SK-N-SH (cell line): ENCODE results near the gene FOCAD. TPM values are rescaled to one million over a fixed set of nuclear protein-coding genes. Genes with fewer than 3 reads are reported as not detected.

Experiments used
- CTCF ChIA-PET: fragments of 300-600, 350-600 bp; formaldehyde crosslinking; extraction: SDS; loops from one replicate; lab custom pipeline; 2021; lab: Yijun Ruan, JAX
- POLR2A ChIA-PET: fragments of 350-600 bp; sonication (Branson Sonifier 250); formaldehyde crosslinking; extraction: SDS; loops from one replicate; lab custom pipeline; 2020; ENCODE audit warnings: antibody characterized with exemption, inconsistent platforms; lab: Yijun Ruan, JAX
- DNase-seq: peaks from one replicate; pipeline ENCODE4 v3.0.0; 2012
- H2AFZ ChIP-seq: fragments of 200-600 bp; sonication (generic); 2 replicates; pipeline ENCODE4 v1.8.1; 2016; ENCODE audit warnings: antibody characterized with exemption, mild to moderate bottlenecking, low read depth
- H3F3A ChIP-seq: fragments of 200-600 bp; sonication (generic); replicated peaks from 2 replicates; pipeline ENCODE3; 2016; ENCODE audit warnings: antibody characterized with exemption, mild to moderate bottlenecking; ENCODE audit not compliant: insufficient read depth
- H3K27ac ChIP-seq, 2 experiments: fragments of 200-500 bp in 1 of 2; fragments of 200-600 bp in 1 of 2; sonication (Bioruptor generic) in 1 of 2; sonication (generic), shearing (Covaris generic) in 1 of 2; 2 replicates each; pipeline versions ENCODE4 v1.5.1 to v1.6.1; 2014 to 2016; ENCODE audit warnings: low read depth in 2 of 2, inconsistent platforms in 1 of 2, low read length in 1 of 2, mild to moderate bottlenecking in 1 of 2, mixed read lengths in 1 of 2
- H3K27me3 ChIP-seq: fragments of 200-600 bp; sonication (generic), shearing (Covaris generic); 2 replicates; pipeline ENCODE4 v1.6.1; 2016; ENCODE audit warnings: mixed run types; ENCODE audit not compliant: insufficient read depth
- H3K36me3 ChIP-seq, 2 experiments: fragments of 200-500 bp in 1 of 2; fragments of 200-600 bp in 1 of 2; sonication (Bioruptor generic) in 1 of 2; sonication (generic) in 1 of 2; replicated peaks in 1 of 2; 2 replicates each; pipeline versions ENCODE3 to v1.5.1; 2014 to 2016; ENCODE audit warnings: low read length in 1 of 2, mild to moderate bottlenecking in 1 of 2; ENCODE audit not compliant: insufficient read depth in 2 of 2, control insufficient read depth in 1 of 2
- H3K4me1 ChIP-seq, 2 experiments: fragments of 200-500 bp in 1 of 2; fragments of 200-600 bp in 1 of 2; sonication (Bioruptor generic) in 1 of 2; sonication (generic), shearing (Covaris generic) in 1 of 2; 2 replicates each; pipeline versions ENCODE4 v1.5.1 to v1.6.1; 2014 to 2016; ENCODE audit warnings: low read depth in 1 of 2, low read length in 1 of 2, mixed run types in 1 of 2; ENCODE audit not compliant: insufficient read depth in 2 of 2, control insufficient read depth in 1 of 2
- H3K4me2 ChIP-seq: fragments of 200-600 bp; sonication (generic), shearing (Covaris generic); 2 replicates; pipeline ENCODE4 v1.6.1; 2017; ENCODE audit warnings: mixed run types
- H3K4me3 ChIP-seq, 2 experiments: fragments of 200-500 bp in 1 of 2; fragments of 200-600 bp in 1 of 2; sonication (Bioruptor generic) in 1 of 2; sonication (generic), shearing (Covaris generic) in 1 of 2; 2 replicates each; pipeline versions ENCODE4 v1.5.1 to v1.8.1; 2014 to 2016; ENCODE audit warnings: low read depth in 2 of 2, inconsistent platforms in 1 of 2, low read length in 1 of 2, mild to moderate bottlenecking in 1 of 2, mixed read lengths in 1 of 2, moderate library complexity in 1 of 2
- H3K79me2 ChIP-seq: fragments of 200-600 bp; sonication (generic); 2 replicates; pipeline ENCODE4 v1.8.1; 2017; ENCODE audit warnings: mild to moderate bottlenecking; ENCODE audit not compliant: insufficient read depth
- H3K9ac ChIP-seq: fragments of 200-600 bp; sonication (generic); 2 replicates; pipeline ENCODE4 v1.6.1; 2017; ENCODE audit warnings: mixed run types
- H3K9me2 ChIP-seq: fragments of 200-600 bp; sonication (generic); 2 replicates; pipeline ENCODE4 v1.6.1; 2017; ENCODE audit warnings: mixed run types
- H3K9me3 ChIP-seq: fragments of 200-600 bp; sonication (generic); 2 replicates; pipeline ENCODE4 v1.6.1; 2017; ENCODE audit warnings: mixed run types, mild to moderate bottlenecking, moderate library complexity
- H4K20me1 ChIP-seq: fragments of 200-600 bp; sonication (generic); 2 replicates; pipeline ENCODE4 v1.6.1; 2017; ENCODE audit warnings: mild to moderate bottlenecking, mixed run types; ENCODE audit not compliant: insufficient read depth
- CHD2 ChIP-seq: fragments of 150-350 bp; IDR thresholded peaks from 2 replicates; pipeline ENCODE4 v1.6.1; 2018; ENCODE audit warnings: low read length; ENCODE audit not compliant: partially characterized antibody
- EP300 ChIP-seq, 2 experiments: IDR thresholded peaks; 2 replicates each; pipeline versions ENCODE4 v1.4.0 to v1.6.1; 2012; ENCODE audit warnings: borderline replicate concordance in 1 of 2, low read depth in 1 of 2, low read length in 1 of 2
- FOXJ3 ChIP-seq: sonication (generic); formaldehyde crosslinking; IDR thresholded peaks from 2 replicates; pipeline ENCODE4 v1.5.1; 2020; ENCODE audit warnings: mild to moderate bottlenecking, missing genetic modification reagents
- FOXM1 ChIP-seq: IDR thresholded peaks from 2 replicates; pipeline ENCODE4 v1.4.0; 2012; ENCODE audit warnings: low read depth, mild to moderate bottlenecking
- GABPA ChIP-seq: IDR thresholded peaks from 2 replicates; pipeline ENCODE4 v1.4.0; 2012; ENCODE audit warnings: low read depth, mild to moderate bottlenecking
- GATA2 ChIP-seq: sonication (generic); formaldehyde crosslinking; IDR thresholded peaks from 2 replicates; pipeline ENCODE4 v1.5.0; 2020; ENCODE audit warnings: mild to moderate bottlenecking, missing genetic modification reagents
- JUND ChIP-seq: IDR thresholded peaks from 2 replicates; pipeline ENCODE4 v1.4.0; 2012
- MAX ChIP-seq: IDR thresholded peaks from 2 replicates; pipeline ENCODE4 v1.4.0; 2012; ENCODE audit warnings: low read depth
- MEF2A ChIP-seq: IDR thresholded peaks from 2 replicates; pipeline ENCODE4 v1.4.0; 2012; ENCODE audit warnings: low read depth, borderline replicate concordance
- NFIC ChIP-seq: IDR thresholded peaks from 2 replicates; pipeline ENCODE4 v1.4.0; 2012; ENCODE audit warnings: borderline replicate concordance
- NRF1 ChIP-seq: IDR thresholded peaks from 2 replicates; pipeline ENCODE4 v1.6.1; 2012; ENCODE audit warnings: low read depth, mild to moderate bottlenecking, low read length
- PBX3 ChIP-seq: IDR thresholded peaks from 2 replicates; pipeline ENCODE4; 2012
- POLR2AphosphoS5 ChIP-seq: IDR thresholded peaks from 2 replicates; pipeline ENCODE4 v1.6.1; 2012; ENCODE audit warnings: low read depth, low read length
- REST ChIP-seq: IDR thresholded peaks from 2 replicates; pipeline ENCODE4 v1.6.1; 2012; ENCODE audit warnings: mild to moderate bottlenecking, low read depth, low read length, moderate library complexity
- RFX5 ChIP-seq: IDR thresholded peaks from 2 replicates; pipeline ENCODE4 v1.6.1; 2012; ENCODE audit warnings: mild to moderate bottlenecking, improper control_type of control experiment, low read length
- RXRA ChIP-seq: IDR thresholded peaks from 2 replicates; pipeline ENCODE4 v1.4.0; 2012; ENCODE audit warnings: low read depth, mild to moderate bottlenecking, borderline replicate concordance
- SIN3A ChIP-seq: IDR thresholded peaks from 2 replicates; pipeline ENCODE4 v1.6.1; 2012; ENCODE audit warnings: low read depth, mild to moderate bottlenecking, low read length, moderate library complexity, borderline replicate concordance
- TCF12 ChIP-seq: IDR thresholded peaks from 2 replicates; pipeline ENCODE4 v1.4.0; 2012
- USF2 ChIP-seq: fragments of 150-350 bp; IDR thresholded peaks from 2 replicates; pipeline ENCODE4 v1.6.1; 2017; ENCODE audit warnings: antibody characterized with exemption, low read length, low read depth, borderline replicate concordance
- WGBS: methylation state at CpG from one replicate; pipeline ENCODE4 v1.1.6; 2017; ENCODE audit warnings: low lambda C conversion rate; 5-methylcytosine and 5-hydroxymethylcytosine counted together
- polyA plus RNA-seq, 3 experiments: library from polyadenylated mRNA; depleted of rRNA; stranded (reverse); fragments of >200 nt; gene quantifications; 2 replicates each; pipeline ENCODE4 v1.2.3, GENCODE V29; 2012

Gene FOCAD
- polyA plus RNA-seq, 1 of the 3 experiments (the other 2 are of a cell fraction): 15.8 TPM

- CTCF ChIA-PET: no interaction called here
- POLR2A ChIA-PET: no interaction called here
- Histone ChIP-seq H3K79me2 (no peaks in the 10 kb centered on the region), H3K36me3 (no peaks in the 10 kb centered on the region), H3K27me3 (no peaks in the 10 kb centered on the region), H3K4me3 (no peak overlapping the region), H3K9me3 (no peaks in the 10 kb centered on the region), H3K27ac (no peak overlapping the region), H3K4me2 (no peak overlapping the region), H3K4me1 (no peaks in the 10 kb centered on the region; a peak in 1 of 4 replicates), H3K9ac (no peak overlapping the region), H4K20me1 (no peaks in the 10 kb centered on the region), H3K9me2 (no peaks in the 10 kb centered on the region), H2AFZ (no peak overlapping the region), H3F3A (no peaks in the 10 kb centered on the region)
- DNase-seq: no peak
- TF ChIP-seq POLR2AphosphoS5 (no peak), JUND (no peak), MEF2A (no peak), FOXM1 (no peak), RXRA (no peak), GABPA (no peak), USF2 (no peak), GATA2 (no peak), TCF12 (no peak), EP300 (IDR thresholded peaks at IDR 0.05; ENCODE audit: borderline replicate concordance in 1 of 2, low read depth in 1 of 2, low read length in 1 of 2) (no peak), CHD2 (no peak)
- whole genome bisulfite sequencing: 98% methylated on average over 2 of the region's 2 CpGs
Measured at GRCh38 chr9:21037278-21037677, 353.2 kb downstream of the FOCAD start.

GRCh38 chr9:21039302-21039701, 355.2 kb downstream of the FOCAD start:
- no peak overlapping the region for H3K4me2 ChIP-seq
- TF ChIP-seq MAX (no peak), CHD2 (no peak), GATA2 (no peak), FOXM1 (no peak), RXRA (no peak)
- H3K79me2 ChIP-seq: no peaks in the 10 kb centered on the region
- H3K27me3 ChIP-seq: no peaks in the 10 kb centered on the region
- no peak overlapping the region for H3K27ac ChIP-seq
- H3K9me2 ChIP-seq: no peaks in the 10 kb centered on the region
- H3K9me3 ChIP-seq: no peaks in the 10 kb centered on the region
- no peaks in the 10 kb centered on the region for H4K20me1 ChIP-seq
- H3K9ac ChIP-seq: no peak overlapping the region
- no peak overlapping the region for H2AFZ ChIP-seq
- WGBS: 94% methylated on average over 1 of the region's 1 CpG
- ChIA-PET CTCF (interaction anchor here (1.1 kb wide), 1 partner anchor 71 kb away, joined by 3 read pairs; no protein-coding TSS in a partner anchor), POLR2A (no interaction called here)
- H3F3A ChIP-seq: no peaks in the 10 kb centered on the region
- H3K4me3 ChIP-seq: no peak overlapping the region
- H3K36me3 ChIP-seq: no peaks in the 10 kb centered on the region
- H3K4me1 ChIP-seq: no peaks in the 10 kb centered on the region; a peak in 1 of 4 replicates
- no peak for DNase-seq

GRCh38 chr9:21042466-21042865, 358.4 kb downstream of the FOCAD start:
- DNase-seq: no peak
- Histone ChIP-seq H2AFZ (no peak overlapping the region), H3K36me3 (no peaks in the 10 kb centered on the region), H3K9me2 (no peaks in the 10 kb centered on the region), H3F3A (no peaks in the 10 kb centered on the region), H3K79me2 (no peaks in the 10 kb centered on the region), H3K4me2 (no peak overlapping the region), H3K9ac (no peak overlapping the region), H4K20me1 (no peaks in the 10 kb centered on the region), H3K9me3 (no peaks in the 10 kb centered on the region), H3K4me1 (peaks cover 0 to 1% of the 10 kb centered on the region in 2 experiments; a peak in 2 of 4 replicates), H3K27me3 (no peaks in the 10 kb centered on the region), H3K27ac (no peak overlapping the region), H3K4me3 (no peak overlapping the region)
- 81% methylated on average over 4 of the region's 4 CpGs for WGBS
- CTCF ChIA-PET: no interaction called here
- no peak for TF ChIP-seq EP300 (IDR thresholded peaks at IDR 0.05; ENCODE audit: borderline replicate concordance in 1 of 2, low read depth in 1 of 2, low read length in 1 of 2)
- no peak for TF ChIP-seq NFIC
- TF ChIP-seq RFX5: no peak
- no peak for TF ChIP-seq FOXJ3 (CRISPR knock-in tag)
- no peak for TF ChIP-seq PBX3
- no peak for TF ChIP-seq REST
- TF ChIP-seq SIN3A: no peak
- TF ChIP-seq NRF1: no peak
- POLR2A ChIA-PET: no interaction called here
